Measurements from ENCODE around the gene KAZN. TPM values are rescaled to one million over a fixed set of nuclear protein-coding genes. Genes with fewer than 3 reads are reported as not detected.

KAZN gene
- total RNA-seq, 1 experiment from 2014 or later, result 2.4 TPM

- DNase-seq, result no peak
- H3K27me3 Mint-ChIP-seq (ENCODE audit: insufficient read depth, unreplicated experiment), result no peaks in the 10 kb centered on the region
- H3K9me3 ChIP-seq, result no peaks in the 10 kb centered on the region
- no peaks in the 10 kb centered on the region for H3K36me3 ChIP-seq (ENCODE audit: control insufficient read depth, insufficient read depth, low read length)
- no peak overlapping the region for H3K27ac Mint-ChIP-seq (ENCODE audit: unreplicated experiment)
- no peak overlapping the region for H3K4me3 ChIP-seq (ENCODE audit: low read depth, low read length)
- intact Hi-C loops (cut with micrococcal nuclease; ENCODE audit: unreplicated experiment), result no loop called here
- TF ChIP-seq CTCF (IDR thresholded peaks at IDR 0.05; ENCODE audit: insufficient read depth in 1 of 2, low read depth in 1 of 2, low read length in 1 of 2, severe bottlenecking in 1 of 2, unreplicated experiment in 1 of 2), result no peak
- POLR2A ChIA-PET, result no interaction called here
- no peaks in the 10 kb centered on the region for H3K9me3 Mint-ChIP-seq (ENCODE audit: unreplicated experiment)
- no peaks in the 10 kb centered on the region for H3K36me3 Mint-ChIP-seq (ENCODE audit: insufficient read depth, unreplicated experiment)
- BruUV-seq (replicated peaks), result no TSS peak
- H3K4me3 Mint-ChIP-seq (ENCODE audit: unreplicated experiment), result no peak overlapping the region
- CTCF ChIA-PET, result no interaction called here
- H3K4me1 ChIP-seq, result no peaks in the 10 kb centered on the region
- no peaks in the 10 kb centered on the region for H3K27me3 ChIP-seq (replicated peaks; ENCODE audit: control insufficient read depth, insufficient read depth, low read length)
- H3K4me1 Mint-ChIP-seq (ENCODE audit: low read depth, unreplicated experiment), result no peaks in the 10 kb centered on the region
These were observed 147.3 kb downstream of the KAZN start for GRCh38 chr1:14745789-14746188.

GRCh38 chr1:14746393-14746792 is 147.9 kb downstream of the KAZN start:
- ChIA-PET POLR2A (no interaction called here), CTCF (no interaction called here)
- no peaks in the 10 kb centered on the region for H3K9me3 ChIP-seq
- Mint-ChIP-seq H3K4me3 (ENCODE audit: unreplicated experiment) (no peak overlapping the region), H3K4me1 (ENCODE audit: low read depth, unreplicated experiment) (no peaks in the 10 kb centered on the region), H3K9me3 (ENCODE audit: unreplicated experiment) (no peaks in the 10 kb centered on the region), H3K27ac (ENCODE audit: unreplicated experiment) (no peak overlapping the region), H3K27me3 (ENCODE audit: insufficient read depth, unreplicated experiment) (no peaks in the 10 kb centered on the region), H3K36me3 (ENCODE audit: insufficient read depth, unreplicated experiment) (no peaks in the 10 kb centered on the region)
- no peaks in the 10 kb centered on the region for H3K27me3 ChIP-seq (replicated peaks; ENCODE audit: control insufficient read depth, insufficient read depth, low read length)
- no TSS peak for BruUV-seq (replicated peaks)
- no peaks in the 10 kb centered on the region for H3K4me1 ChIP-seq
- intact Hi-C loops (cut with micrococcal nuclease; ENCODE audit: unreplicated experiment), result no loop called here
- H3K4me3 ChIP-seq (ENCODE audit: low read depth, low read length), result no peak overlapping the region
- DNase-seq, result no peak
- H3K36me3 ChIP-seq (ENCODE audit: control insufficient read depth, insufficient read depth, low read length), result no peaks in the 10 kb centered on the region
- TF ChIP-seq CTCF (IDR thresholded peaks at IDR 0.05; ENCODE audit: insufficient read depth in 1 of 2, low read depth in 1 of 2, low read length in 1 of 2, severe bottlenecking in 1 of 2, unreplicated experiment in 1 of 2), result no peak

GRCh38 chr1:14748151-14748550 is 149.7 kb downstream of the KAZN start:
- Histone ChIP-seq H3K9me3 (no peaks in the 10 kb centered on the region), H3K4me3 (ENCODE audit: low read depth, low read length) (no peak overlapping the region), H3K36me3 (ENCODE audit: control insufficient read depth, insufficient read depth, low read length) (no peaks in the 10 kb centered on the region), H3K4me1 (no peaks in the 10 kb centered on the region), H3K27me3 (replicated peaks; ENCODE audit: control insufficient read depth, insufficient read depth, low read length) (no peaks in the 10 kb centered on the region)
- Mint-ChIP-seq H3K4me3 (ENCODE audit: unreplicated experiment) (no peak overlapping the region), H3K4me1 (ENCODE audit: low read depth, unreplicated experiment) (no peaks in the 10 kb centered on the region), H3K9me3 (ENCODE audit: unreplicated experiment) (no peaks in the 10 kb centered on the region), H3K27me3 (ENCODE audit: insufficient read depth, unreplicated experiment) (no peaks in the 10 kb centered on the region), H3K36me3 (ENCODE audit: insufficient read depth, unreplicated experiment) (no peaks in the 10 kb centered on the region), H3K27ac (ENCODE audit: unreplicated experiment) (no peak overlapping the region)
- DNase-seq, result no peak
- BruUV-seq (replicated peaks), result no TSS peak
- TF ChIP-seq CTCF (IDR thresholded peaks at IDR 0.05; ENCODE audit: insufficient read depth in 1 of 2, low read depth in 1 of 2, low read length in 1 of 2, severe bottlenecking in 1 of 2, unreplicated experiment in 1 of 2), result no peak
- intact Hi-C loops (cut with micrococcal nuclease; ENCODE audit: unreplicated experiment), result no loop called here
- POLR2A ChIA-PET, result no interaction called here
- CTCF ChIA-PET, result no interaction called here

All from Caco-2 (cell line).